ENCODE data around the gene CCL4. TPM values are rescaled to one million over a fixed set of nuclear protein-coding genes. Genes with fewer than 3 reads are reported as not detected.
"Not testable (repeated sequence)": the region's sequence is repeated elsewhere in the genome, so short reads cannot be mapped to it uniquely, and the experiment has no call there.

The CCL4 gene
- total RNA-seq, 4 donors from 2014 or later: 0.97 TPM; not detected in 3

GRCh38 chr17:36107660-36108059 is 4.0 kb downstream of the CCL4 start:
- Histone ChIP-seq H3K9me3 (no peaks in the 10 kb centered on the region), H3K4me1 (no peaks in the 10 kb centered on the region), H3K36me3 (no peaks in the 10 kb centered on the region), H3K4me3 (no peak overlapping the region), H3K27me3 (peaks cover 6% of the 10 kb centered on the region), H3K27ac (no peak overlapping the region)
- whole genome bisulfite sequencing: 91% methylated on average over 3 of the region's 3 CpGs
- no peak for DNase-seq (ENCODE audit: low spot score in 2 of 2)
- TF ChIP-seq EP300 (IDR thresholded peaks at IDR 0.05) (no peak), POLR2AphosphoS5 (IDR thresholded peaks at IDR 0.05) (no peak), CTCF (IDR thresholded peaks at IDR 0.05) (no peak), POLR2A (IDR thresholded peaks at IDR 0.05) (no peak)

- DNase-seq (ENCODE audit: low spot score in 2 of 2); H3K36me3 ChIP-seq; H3K9me3 ChIP-seq; H3K4me3 ChIP-seq; H3K4me1 ChIP-seq; H3K27me3 ChIP-seq; H3K27ac ChIP-seq: not testable (repeated sequence)
- 70% methylated on average over 5 of the region's 5 CpGs for WGBS
Observed at GRCh38 chr17:36108265-36108664, 4.6 kb downstream of the CCL4 start.

- peaks cover 6% of the 10 kb centered on the region for H3K27me3 ChIP-seq
- H3K9me3 ChIP-seq: no peaks in the 10 kb centered on the region
- H3K4me1 ChIP-seq: no peaks in the 10 kb centered on the region
- no peak for DNase-seq (ENCODE audit: low spot score in 2 of 2)
- no peak for TF ChIP-seq POLR2A (IDR thresholded peaks at IDR 0.05)
- no peak for TF ChIP-seq CTCF (IDR thresholded peaks at IDR 0.05)
- TF ChIP-seq EP300 (IDR thresholded peaks at IDR 0.05): no peak
- no peak for TF ChIP-seq POLR2AphosphoS5 (IDR thresholded peaks at IDR 0.05)
- 86% methylated on average over 4 of the region's 4 CpGs for WGBS
- H3K4me3 ChIP-seq: no peak overlapping the region
- no peak overlapping the region for H3K27ac ChIP-seq
- H3K36me3 ChIP-seq: no peaks in the 10 kb centered on the region
Observed at GRCh38 chr17:36111068-36111490, 7.5 kb downstream of the CCL4 start.

- TF ChIP-seq CTCF (IDR thresholded peaks at IDR 0.05) (no peak), POLR2A (IDR thresholded peaks at IDR 0.05) (no peak), POLR2AphosphoS5 (IDR thresholded peaks at IDR 0.05) (no peak), EP300 (IDR thresholded peaks at IDR 0.05) (no peak)
Observed at GRCh38 chr17:36112572-36112971, 8.9 kb downstream of the CCL4 start.

GRCh38 chr17:36113131-36113530 is 9.5 kb downstream of the CCL4 start:
- not testable (repeated sequence) for DNase-seq (ENCODE audit: low spot score in 2 of 2); H3K4me1 ChIP-seq; H3K27ac ChIP-seq; H3K4me3 ChIP-seq; H3K9me3 ChIP-seq; H3K36me3 ChIP-seq; H3K27me3 ChIP-seq
- WGBS: 89% methylated on average over 1 of the region's 1 CpG

More at GRCh38 chr17:36112572-36112971, 8.9 kb downstream of the CCL4 start:
- no peaks in the 10 kb centered on the region for H3K4me1 ChIP-seq
- H3K36me3 ChIP-seq: no peaks in the 10 kb centered on the region
- no peaks in the 10 kb centered on the region for H3K9me3 ChIP-seq
- H3K27me3 ChIP-seq: peaks cover 3% of the 10 kb centered on the region
- H3K27ac ChIP-seq: no peak overlapping the region
- H3K4me3 ChIP-seq: no peak overlapping the region
- no peak for DNase-seq (ENCODE audit: low spot score in 2 of 2)

- 83% methylated on average over 5 of the region's 5 CpGs for WGBS
- DNase-seq (ENCODE audit: low spot score in 2 of 2); H3K36me3 ChIP-seq: not testable (repeated sequence)
Observed at GRCh38 chr17:36114971-36115648, 11.5 kb downstream of the CCL4 start.

GRCh38 chr17:36115649-36115977 is 12.0 kb downstream of the CCL4 start:
- not testable (repeated sequence) for H3K9me3 ChIP-seq; H3K36me3 ChIP-seq; DNase-seq (ENCODE audit: low spot score in 2 of 2); H3K4me1 ChIP-seq; H3K27ac ChIP-seq; H3K4me3 ChIP-seq; H3K27me3 ChIP-seq

More at GRCh38 chr17:36114971-36115648, 11.5 kb downstream of the CCL4 start:
- H3K4me1 ChIP-seq, H3K4me3 ChIP-seq, H3K27ac ChIP-seq, H3K9me3 ChIP-seq, H3K27me3 ChIP-seq: not testable (repeated sequence)

All from suprapubic skin (tissue), 4 donors.